ENCODE measurements around the gene RIPPLY3.
A peak's percentile ranks its signal among the peaks of the same experiment; 100 is the strongest.

GRCh38 chr21:37009740-37010341 lies 3.3 kb downstream of the RIPPLY3 start:
- TF ChIP-seq, protein P1, sequence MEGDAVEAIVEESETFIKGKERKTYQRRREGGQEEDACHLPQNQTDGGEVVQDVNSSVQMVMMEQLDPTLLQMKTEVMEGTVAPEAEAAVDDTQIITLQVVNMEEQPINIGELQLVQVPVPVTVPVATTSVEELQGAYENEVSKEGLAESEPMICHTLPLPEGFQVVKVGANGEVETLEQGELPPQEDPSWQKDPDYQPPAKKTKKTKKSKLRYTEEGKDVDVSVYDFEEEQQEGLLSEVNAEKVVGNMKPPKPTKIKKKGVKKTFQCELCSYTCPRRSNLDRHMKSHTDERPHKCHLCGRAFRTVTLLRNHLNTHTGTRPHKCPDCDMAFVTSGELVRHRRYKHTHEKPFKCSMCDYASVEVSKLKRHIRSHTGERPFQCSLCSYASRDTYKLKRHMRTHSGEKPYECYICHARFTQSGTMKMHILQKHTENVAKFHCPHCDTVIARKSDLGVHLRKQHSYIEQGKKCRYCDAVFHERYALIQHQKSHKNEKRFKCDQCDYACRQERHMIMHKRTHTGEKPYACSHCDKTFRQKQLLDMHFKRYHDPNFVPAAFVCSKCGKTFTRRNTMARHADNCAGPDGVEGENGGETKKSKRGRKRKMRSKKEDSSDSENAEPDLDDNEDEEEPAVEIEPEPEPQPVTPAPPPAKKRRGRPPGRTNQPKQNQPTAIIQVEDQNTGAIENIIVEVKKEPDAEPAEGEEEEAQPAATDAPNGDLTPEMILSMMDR (conservative IDR thresholded peaks at IDR 0.05; ENCODE audit: low read length) = peak; percentile 85
- no peak for TF ChIP-seq EZH2phosphoT487 (IDR thresholded peaks at IDR 0.05; ENCODE audit: borderline replicate concordance, low read depth, low read length)
